ENCODE results near the gene MRC2. TPM values are rescaled to one million over a fixed set of nuclear protein-coding genes. Genes with fewer than 3 reads are reported as not detected.

Gene MRC2
- total RNA-seq, 1 experiment from 2014 or later, result 10.7 TPM

- TF ChIP-seq REST (IDR thresholded peaks at IDR 0.05; ENCODE audit: low read depth) (no peak), RAD21 (IDR thresholded peaks at IDR 0.05; ENCODE audit: low read depth) (no peak), JUND (IDR thresholded peaks at IDR 0.05) (no peak), ZBTB33 (IDR thresholded peaks at IDR 0.05; ENCODE audit: extremely low read depth, insufficient replicate concordance, low read length) (no peak), POLR2AphosphoS5 (IDR thresholded peaks at IDR 0.05; ENCODE audit: low read depth, low read length) (no peak), EZH2 (IDR thresholded peaks at IDR 0.05) (no peak)
These were observed 1.6 kb upstream of the MRC2 start (continued) for GRCh38 chr17:62625870-62626200.

GRCh38 chr17:62626719-62627218, 701 bp upstream of the MRC2 start:
- Histone ChIP-seq H3K79me2 (ENCODE audit: insufficient read depth, low read length) (no peaks in the 10 kb centered on the region), H3K36me3 (ENCODE audit: control insufficient read depth in 1 of 2, insufficient read depth in 2 of 2, low read length in 2 of 2) (no peaks in the 10 kb centered on the region), H3K27me3 (ENCODE audit: insufficient read depth, low read length) (no peaks in the 10 kb centered on the region), H3K4me2 (ENCODE audit: low read length) (peak overlapping the region; percentile 99), H2AFZ (ENCODE audit: low read depth, low read length, poor library complexity, severe bottlenecking) (peak overlapping the region; percentile 72), H3K27ac (ENCODE audit: low read depth, low read length) (peak overlapping the region; percentile 48; the same call in 1 of the 2 replicates), H4K20me1 (ENCODE audit: insufficient read depth) (no peaks in the 10 kb centered on the region), H3K9ac (ENCODE audit: low read length) (peak overlapping the region; percentile 64), H3K9me2 (ENCODE audit: insufficient read depth) (no peaks in the 10 kb centered on the region), H3K4me1 (ENCODE audit: control insufficient read depth in 1 of 2, insufficient read depth in 2 of 2, low read length in 2 of 2) (peaks cover 11 to 39% of the 10 kb centered on the region in 2 experiments; a peak in 3 of 4 replicates), H3K4me3 (replicated peaks in 1 of 2; ENCODE audit: low read depth in 1 of 2, low read length in 2 of 2) (peak overlapping the region; percentile 54 to 74), H3K9me3 (ENCODE audit: control insufficient read depth in 1 of 2, insufficient read depth in 1 of 2, low read depth in 1 of 2, low read length in 2 of 2) (no peaks in the 10 kb centered on the region)
- no peak; the same call in 1 of the 2 replicates for ATAC-seq
- BruUV-seq (replicated peaks), result no TSS peak
- RAD21 ChIA-PET (ENCODE audit: low non-redundant PET in 1 of 2, low total read pairs in 2 of 2, uncharacterized antibody in 2 of 2, unreplicated experiment in 2 of 2), result no interaction called here
- no peak for TF ChIP-seq MAX (IDR thresholded peaks at IDR 0.05)
- TF ChIP-seq ZFX (IDR thresholded peaks at IDR 0.05), result no peak
- no peak for TF ChIP-seq ZBTB33 (IDR thresholded peaks at IDR 0.05; ENCODE audit: extremely low read depth, insufficient replicate concordance, low read length)
- no peak for TF ChIP-seq EZH2 (IDR thresholded peaks at IDR 0.05)
- POLR2A ChIA-PET, result no interaction called here
- DNase-seq (ENCODE audit: low read depth, low spot score), result no peak
- CTCF ChIA-PET, result no interaction called here
- intact Hi-C loops (cut with micrococcal nuclease), result no loop called here
